MCF 10A (cell line): Measurements from ENCODE around the gene ELAC1. TPM values are rescaled to one million over a fixed set of nuclear protein-coding genes. Genes with fewer than 3 reads are reported as not detected.

Experiments used
- BruUV-seq: library from RNA; stranded (reverse); fragments of 400-500 nt; replicated peaks from 2 replicates; lab custom pipeline; 2021; lab: Mats Ljungman, UMichigan
- CTCF ChIA-PET: fragments of 300-600 bp; sonication (Branson Sonifier 250); formaldehyde crosslinking; extraction: SDS; loops from one replicate; lab custom pipeline; 2021; ENCODE audit warnings: antibody characterized with exemption, inconsistent platforms; lab: Yijun Ruan, JAX
- POLR2A ChIA-PET: fragments of 300-600, 350-650 bp; sonication (Branson Sonifier 250); formaldehyde crosslinking; extraction: SDS; loops from one replicate; lab custom pipeline; 2020; ENCODE audit warnings: antibody characterized with exemption, inconsistent platforms; lab: Yijun Ruan, JAX
- DNase-seq: peaks from one replicate; pipeline ENCODE4 v3.0.0-alpha.2; 2018; ENCODE audit not compliant: unreplicated experiment
- H3K27ac Mint-ChIP-seq: one replicate; pipeline ENCODE4 v1.8.0; 2022; ENCODE audit warnings: mild to moderate bottlenecking, low read depth, mixed read lengths; ENCODE audit not compliant: unreplicated experiment
- H3K27me3 Mint-ChIP-seq: one replicate; pipeline ENCODE4 v1.8.0; 2022; ENCODE audit warnings: mixed read lengths; ENCODE audit not compliant: insufficient read depth, unreplicated experiment
- H3K36me3 Mint-ChIP-seq: one replicate; pipeline ENCODE4 v1.8.0; 2022; ENCODE audit warnings: mild to moderate bottlenecking, moderate library complexity, mixed read lengths; ENCODE audit not compliant: insufficient read depth, unreplicated experiment
- H3K4me1 Mint-ChIP-seq: one replicate; pipeline ENCODE4 v1.8.0; 2022; ENCODE audit warnings: mixed read lengths; ENCODE audit not compliant: insufficient read depth, unreplicated experiment
- H3K4me3 Mint-ChIP-seq: one replicate; pipeline ENCODE4 v1.8.0; 2022; ENCODE audit warnings: mild to moderate bottlenecking, moderate library complexity, mixed read lengths; ENCODE audit not compliant: unreplicated experiment
- H3K9me3 Mint-ChIP-seq: one replicate; pipeline ENCODE4 v1.8.0; 2022; ENCODE audit warnings: mixed read lengths; ENCODE audit not compliant: unreplicated experiment
- intact Hi-C: fragments of 100-400 bp; cut with micrococcal nuclease; formaldehyde crosslinking; loops from 2 replicates; pipeline ENCODE4 v1.14.1; 2022
- total RNA-seq: library from RNA; stranded (reverse); gene quantifications from 2 replicates; pipeline ENCODE4 v1.2.3, GENCODE V29; 2022
- TF ChIP-seq, protein P1 (sequence below): fragments of 200-600 bp; IDR thresholded peaks from one replicate; pipeline ENCODE4 v1.8.0; 2022; ENCODE audit warnings: antibody characterized with exemption, mild to moderate bottlenecking; ENCODE audit not compliant: unreplicated experiment

Gene ELAC1
- total RNA-seq, 1 experiment from 2014 or later = 14.0 TPM

DNA sequence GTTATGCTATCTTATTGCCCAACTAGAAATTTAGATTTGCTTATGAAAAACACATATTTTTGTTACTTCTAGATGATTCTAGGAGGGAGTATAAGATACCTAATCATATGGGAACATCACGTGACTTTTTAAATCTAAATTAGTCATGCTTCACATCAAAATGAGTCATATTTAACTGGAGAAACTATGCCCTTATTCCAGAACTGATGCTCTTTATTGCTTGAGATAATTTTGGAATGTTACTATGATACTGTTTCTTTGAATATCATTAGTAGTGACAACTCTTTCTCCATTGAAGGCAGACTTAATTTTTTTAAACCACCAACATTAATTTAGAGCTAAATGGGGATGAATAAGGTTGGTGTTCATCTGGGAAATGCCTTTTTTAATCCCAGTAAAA, 19.9 kb upstream of the ELAC1 start:
- ChIA-PET CTCF (no interaction called here), POLR2A (interaction anchor here (1.3 to 1.5 kb wide), 2 partner anchors 78 to 82 kb away, joined by 3 to 4 read pairs; partner anchors contain the start of gene SMAD4)
- DNase-seq = no peak
- TF ChIP-seq, protein P1, sequence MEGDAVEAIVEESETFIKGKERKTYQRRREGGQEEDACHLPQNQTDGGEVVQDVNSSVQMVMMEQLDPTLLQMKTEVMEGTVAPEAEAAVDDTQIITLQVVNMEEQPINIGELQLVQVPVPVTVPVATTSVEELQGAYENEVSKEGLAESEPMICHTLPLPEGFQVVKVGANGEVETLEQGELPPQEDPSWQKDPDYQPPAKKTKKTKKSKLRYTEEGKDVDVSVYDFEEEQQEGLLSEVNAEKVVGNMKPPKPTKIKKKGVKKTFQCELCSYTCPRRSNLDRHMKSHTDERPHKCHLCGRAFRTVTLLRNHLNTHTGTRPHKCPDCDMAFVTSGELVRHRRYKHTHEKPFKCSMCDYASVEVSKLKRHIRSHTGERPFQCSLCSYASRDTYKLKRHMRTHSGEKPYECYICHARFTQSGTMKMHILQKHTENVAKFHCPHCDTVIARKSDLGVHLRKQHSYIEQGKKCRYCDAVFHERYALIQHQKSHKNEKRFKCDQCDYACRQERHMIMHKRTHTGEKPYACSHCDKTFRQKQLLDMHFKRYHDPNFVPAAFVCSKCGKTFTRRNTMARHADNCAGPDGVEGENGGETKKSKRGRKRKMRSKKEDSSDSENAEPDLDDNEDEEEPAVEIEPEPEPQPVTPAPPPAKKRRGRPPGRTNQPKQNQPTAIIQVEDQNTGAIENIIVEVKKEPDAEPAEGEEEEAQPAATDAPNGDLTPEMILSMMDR = no peak
- Mint-ChIP-seq H3K9me3 (no peaks in the 10 kb centered on the region), H3K4me1 (no peaks in the 10 kb centered on the region), H3K4me3 (no peak overlapping the region), H3K27me3 (no peaks in the 10 kb centered on the region), H3K27ac (no peak overlapping the region), H3K36me3 (peaks cover 15% of the 10 kb centered on the region)
- BruUV-seq = no TSS peak
- intact Hi-C loops = no loop called here

DNA sequence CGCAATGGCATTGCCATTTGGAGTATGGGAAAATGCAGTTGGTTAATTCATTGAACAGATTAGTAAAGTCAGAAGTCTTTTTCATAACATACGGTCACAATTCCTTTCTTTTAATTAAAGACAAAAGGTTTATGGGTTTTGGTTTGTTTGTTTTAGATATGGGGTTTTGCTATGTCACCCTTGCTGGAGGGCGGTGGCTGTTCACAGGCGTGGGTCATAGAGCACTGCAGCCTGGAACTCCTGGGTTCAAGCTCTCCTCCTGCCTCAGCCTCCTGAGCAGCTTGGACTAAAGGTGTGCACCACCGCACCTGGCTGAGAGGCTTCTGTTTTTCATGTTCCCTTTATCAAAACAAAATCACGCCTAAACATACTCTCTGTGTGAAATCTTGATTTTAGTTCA, 18.7 kb upstream of the ELAC1 start:
- ChIA-PET CTCF (interaction anchor here (0.7 kb wide), 1 partner anchor 734 kb away, joined by 3 read pairs; no protein-coding TSS in a partner anchor), POLR2A (interaction anchor here (0.8 kb wide), 1 partner anchor 9 kb away, joined by 3 read pairs; no protein-coding TSS in a partner anchor)
- Mint-ChIP-seq H3K4me1 (no peaks in the 10 kb centered on the region), H3K36me3 (peaks cover 15% of the 10 kb centered on the region), H3K27me3 (no peaks in the 10 kb centered on the region), H3K9me3 (no peaks in the 10 kb centered on the region), H3K27ac (no peak overlapping the region), H3K4me3 (no peak overlapping the region)
- intact Hi-C loops = no loop called here
- no peak for DNase-seq
- TF ChIP-seq, protein P1 = no peak
- no TSS peak for BruUV-seq

DNA sequence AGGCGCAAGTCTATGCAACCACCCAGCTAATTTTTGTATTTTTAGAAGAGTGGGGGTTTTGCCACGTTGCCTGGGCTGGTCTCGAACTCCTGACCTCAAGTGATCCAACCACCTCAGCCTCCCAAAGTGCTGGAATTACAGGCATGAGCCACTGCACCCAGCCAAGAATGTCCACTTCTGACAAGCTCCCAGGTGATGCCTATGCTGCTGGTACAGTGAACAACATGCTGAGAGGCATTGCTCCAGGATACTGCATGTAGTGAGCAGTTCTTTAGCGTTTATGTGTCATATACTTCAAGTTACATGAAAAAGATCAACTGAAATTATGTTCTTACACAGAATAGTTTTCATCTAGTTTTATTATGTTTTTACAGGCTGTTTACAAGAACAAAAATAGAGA, 17.2 kb upstream of the ELAC1 start:
- intact Hi-C loops = no loop called here
- Mint-ChIP-seq H3K4me1 (no peaks in the 10 kb centered on the region), H3K9me3 (no peaks in the 10 kb centered on the region), H3K36me3 (peaks cover 6% of the 10 kb centered on the region), H3K4me3 (no peak overlapping the region), H3K27me3 (no peaks in the 10 kb centered on the region), H3K27ac (no peak overlapping the region)
- ChIA-PET POLR2A (interaction anchor here (0.9 to 1.5 kb wide), 3 partner anchors 16 to 130 kb away, joined by 3 to 7 read pairs (median 3); partner anchors contain the start of gene ELAC1), CTCF (interaction anchor here (0.6 to 1.1 kb wide), 3 partner anchors 16 to 445 kb away, joined by 3 read pairs; no protein-coding TSS in a partner anchor)
- TF ChIP-seq, protein P1 = no peak
- no TSS peak for BruUV-seq
- DNase-seq = no peak

DNA sequence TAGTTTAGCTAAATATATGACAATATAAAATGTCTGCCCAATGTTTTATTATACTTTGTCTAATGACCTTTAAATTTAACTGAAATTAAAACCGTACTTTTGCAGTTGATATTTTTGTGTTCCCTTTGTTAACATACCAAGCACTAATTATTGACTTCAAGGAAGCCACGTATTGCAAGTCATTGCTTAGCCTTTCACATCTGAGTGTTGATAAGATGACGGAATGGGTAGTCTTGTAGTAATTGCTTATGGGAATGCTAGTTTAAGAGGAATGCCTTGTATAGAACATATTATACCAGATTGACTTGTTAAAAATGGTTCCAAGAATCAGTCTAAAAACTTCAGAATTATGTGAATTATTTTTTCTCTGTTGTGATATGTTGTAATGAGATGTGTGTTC, 14.0 kb upstream of the ELAC1 start:
- ChIA-PET CTCF (no interaction called here), POLR2A (no interaction called here)
- Mint-ChIP-seq H3K4me3 (no peak overlapping the region), H3K9me3 (no peaks in the 10 kb centered on the region), H3K27ac (no peak overlapping the region), H3K27me3 (no peaks in the 10 kb centered on the region), H3K36me3 (no peaks in the 10 kb centered on the region), H3K4me1 (no peaks in the 10 kb centered on the region)
- TF ChIP-seq, protein P1 = no peak
- DNase-seq = no peak
- intact Hi-C loops = no loop called here
- BruUV-seq = no TSS peak
